H9 (cell line): ENCODE measurements around the gene XCR1. TPM values are rescaled to one million over a fixed set of nuclear protein-coding genes. Genes with fewer than 3 reads are reported as not detected.
A peak's percentile ranks its signal among the peaks of the same experiment; 100 is the strongest.

Source experiments
- DNase-seq: peaks from one replicate; pipeline ENCODE4 v3.0.0-alpha.2; 2017
- H2AFZ ChIP-seq: one replicate; pipeline ENCODE4 v1.6.1; 2013; ENCODE audit warnings: mild to moderate bottlenecking, low read length, control low read depth, moderate library complexity
- H2AK5ac ChIP-seq: 2 replicates; pipeline ENCODE4 v1.6.1; 2013; ENCODE audit warnings: low read length, control low read depth, mixed read lengths; ENCODE audit not compliant: insufficient read length
- H2BK120ac ChIP-seq: one replicate; pipeline ENCODE4 v1.6.1; 2013; ENCODE audit warnings: low read depth, mild to moderate bottlenecking, low read length, control low read depth, inconsistent platforms; ENCODE audit not compliant: poor library complexity, severe bottlenecking
- H2BK12ac ChIP-seq: 2 replicates; pipeline ENCODE4 v1.6.1; 2013; ENCODE audit warnings: low read length, control low read depth, mixed read lengths, low read depth; ENCODE audit not compliant: insufficient read length
- H2BK15ac ChIP-seq: 2 replicates; pipeline ENCODE4 v1.6.1; 2013; ENCODE audit warnings: low read depth, low read length, control low read depth
- H2BK20ac ChIP-seq: one replicate; pipeline ENCODE4 v1.6.1; 2013; ENCODE audit warnings: low read depth, mild to moderate bottlenecking, low read length, control low read depth, inconsistent platforms; ENCODE audit not compliant: poor library complexity, severe bottlenecking
- H2BK5ac ChIP-seq: 2 replicates; pipeline ENCODE4 v1.6.1; 2013; ENCODE audit warnings: low read length, control low read depth, mixed read lengths; ENCODE audit not compliant: insufficient read length
- H3K14ac ChIP-seq: 2 replicates; pipeline ENCODE4 v1.6.1; 2013; ENCODE audit warnings: low read length, control low read depth; ENCODE audit not compliant: insufficient read depth
- H3K18ac ChIP-seq: 2 replicates; pipeline ENCODE4 v1.6.1; 2013; ENCODE audit warnings: low read depth, mild to moderate bottlenecking, mixed read lengths, low read length, control low read depth; ENCODE audit not compliant: insufficient read length
- H3K23ac ChIP-seq: 2 replicates; pipeline ENCODE4 v1.6.1; 2013; ENCODE audit warnings: low read length, control low read depth, mixed read lengths, low read depth; ENCODE audit not compliant: insufficient read length
- H3K23me2 ChIP-seq: 2 replicates; pipeline ENCODE4 v1.6.1; 2013; ENCODE audit warnings: low read depth, mild to moderate bottlenecking, mixed read lengths, low read length, control low read depth; ENCODE audit not compliant: insufficient read length, poor library complexity, severe bottlenecking
- H3K27ac ChIP-seq: 2 replicates; pipeline ENCODE4 v1.5.1; 2013; ENCODE audit warnings: low read length, control low read depth, mixed read lengths, low read depth; ENCODE audit not compliant: insufficient read length
- H3K27me3 ChIP-seq: 2 replicates; pipeline ENCODE4 v1.6.1; 2013; ENCODE audit warnings: low read length, control low read depth, inconsistent platforms; ENCODE audit not compliant: insufficient read depth
- H3K4ac ChIP-seq: 2 replicates; pipeline ENCODE4 v1.6.1; 2013; ENCODE audit warnings: low read depth, mild to moderate bottlenecking, control low read depth, inconsistent platforms, low read length, moderate library complexity
- H3K4me1 ChIP-seq: 2 replicates; pipeline ENCODE4 v1.6.1; 2013; ENCODE audit warnings: low read length, control low read depth, inconsistent platforms; ENCODE audit not compliant: insufficient read depth
- H3K4me2 ChIP-seq: 2 replicates; pipeline ENCODE4 v1.6.1; 2013; ENCODE audit warnings: low read length, control low read depth, mixed read lengths; ENCODE audit not compliant: insufficient read length, insufficient read depth
- H3K56ac ChIP-seq: 2 replicates; pipeline ENCODE4 v1.6.1; 2013; ENCODE audit warnings: low read depth, mild to moderate bottlenecking, mixed read lengths, low read length, control low read depth; ENCODE audit not compliant: insufficient read length
- H3K79me1 ChIP-seq: 2 replicates; pipeline ENCODE4 v1.6.1; 2013; ENCODE audit warnings: low read depth, mild to moderate bottlenecking, moderate library complexity, low read length, control low read depth, inconsistent platforms; ENCODE audit not compliant: insufficient read depth, poor library complexity, severe bottlenecking
- H3K79me2 ChIP-seq: 2 replicates; pipeline ENCODE4 v1.6.1; 2013; ENCODE audit warnings: low read length, control low read depth, inconsistent platforms; ENCODE audit not compliant: insufficient read depth
- H3K9ac ChIP-seq: 2 replicates; pipeline ENCODE4 v1.6.1; 2013; ENCODE audit warnings: low read length, control low read depth, mixed read lengths; ENCODE audit not compliant: insufficient read length; ENCODE audit errors: extremely low read depth
- H3K9me3 ChIP-seq: one replicate; pipeline ENCODE4 v1.6.1; 2013; ENCODE audit warnings: low read depth, low read length, inconsistent platforms; ENCODE audit not compliant: control insufficient read depth
- H3T11ph ChIP-seq: one replicate; pipeline ENCODE4 v1.6.1; 2013; ENCODE audit warnings: mild to moderate bottlenecking, low read length, control low read depth, inconsistent platforms
- H4K20me1 ChIP-seq: one replicate; pipeline ENCODE4 v1.6.1; 2013; ENCODE audit not compliant: control insufficient read depth, insufficient read length, insufficient read depth
- H4K5ac ChIP-seq: 2 replicates; pipeline ENCODE4 v1.6.1; 2013; ENCODE audit warnings: low read depth, mild to moderate bottlenecking, mixed read lengths, low read length, control low read depth; ENCODE audit not compliant: insufficient read length
- H4K8ac ChIP-seq: replicated peaks from 2 replicates; pipeline ENCODE4 v1.6.1; 2013; ENCODE audit warnings: low read length, control low read depth, mixed read lengths, low read depth; ENCODE audit not compliant: insufficient read length
- H4K91ac ChIP-seq: 2 replicates; pipeline ENCODE4 v1.6.1; 2013; ENCODE audit warnings: low read depth, mild to moderate bottlenecking, moderate library complexity, mixed read lengths, low read length, control low read depth; ENCODE audit not compliant: insufficient read length
- H3K27ac Mint-ChIP-seq, 3 experiments: 2 replicates in 2 of 3; 3 replicates in 1 of 3; pipeline ENCODE4 v1.8.0; 2020 to 2021; ENCODE audit warnings: mixed read lengths in 3 of 3, mild to moderate bottlenecking in 1 of 3, moderate library complexity in 1 of 3
- H3K27me3 Mint-ChIP-seq: 2 replicates; pipeline ENCODE4 v1.8.0; 2021; ENCODE audit warnings: low read depth, mild to moderate bottlenecking, moderate library complexity, mixed read lengths
- H3K36me3 Mint-ChIP-seq, 3 experiments: 2 replicates in 2 of 3; 3 replicates in 1 of 3; pipeline ENCODE4 v1.8.0; 2020 to 2021; ENCODE audit warnings: low read depth in 3 of 3, mixed read lengths in 3 of 3; ENCODE audit not compliant: insufficient read depth in 1 of 3
- H3K4me1 Mint-ChIP-seq, 2 experiments: 2 replicates each; pipeline ENCODE4 v1.8.0; 2020; ENCODE audit warnings: mixed read lengths in 2 of 2
- H3K4me3 Mint-ChIP-seq, 2 experiments: 2 replicates in 1 of 2; 3 replicates in 1 of 2; pipeline ENCODE4 v1.8.0; 2020 to 2021; ENCODE audit warnings: mild to moderate bottlenecking in 2 of 2, mixed read lengths in 2 of 2, moderate library complexity in 1 of 2
- H3K9me3 Mint-ChIP-seq, 2 experiments: 2 replicates in 1 of 2; 3 replicates in 1 of 2; pipeline ENCODE4 v1.8.0; 2020; ENCODE audit warnings: mild to moderate bottlenecking in 2 of 2, mixed read lengths in 2 of 2, moderate library complexity in 1 of 2
- WGBS: extraction: QIAGEN DNeasy Blood & Tissue Kit; methylation state at CpG from one replicate; pipeline ENCODE4 v1.1.7; 2013; ENCODE audit warnings: missing lambda C conversion rate, low lambda C conversion rate, mixed read lengths; ENCODE audit not compliant: insufficient read length; ENCODE audit errors: extremely low coverage; 5-methylcytosine and 5-hydroxymethylcytosine counted together
- total RNA-seq: library from RNA; stranded (reverse); gene quantifications from 2 replicates; pipeline ENCODE4 v1.2.1, GENCODE V29; 2021
- TF ChIP-seq, protein P1 (sequence below): fragments of 200-600 bp; sonication (generic); conservative IDR thresholded peaks from 3 replicates; pipeline ENCODE4 v1.8.0; 2021; ENCODE audit warnings: antibody characterized with exemption, mild to moderate bottlenecking

XCR1 gene
- total RNA-seq, 1 experiment from 2014 or later = not detected

DNA sequence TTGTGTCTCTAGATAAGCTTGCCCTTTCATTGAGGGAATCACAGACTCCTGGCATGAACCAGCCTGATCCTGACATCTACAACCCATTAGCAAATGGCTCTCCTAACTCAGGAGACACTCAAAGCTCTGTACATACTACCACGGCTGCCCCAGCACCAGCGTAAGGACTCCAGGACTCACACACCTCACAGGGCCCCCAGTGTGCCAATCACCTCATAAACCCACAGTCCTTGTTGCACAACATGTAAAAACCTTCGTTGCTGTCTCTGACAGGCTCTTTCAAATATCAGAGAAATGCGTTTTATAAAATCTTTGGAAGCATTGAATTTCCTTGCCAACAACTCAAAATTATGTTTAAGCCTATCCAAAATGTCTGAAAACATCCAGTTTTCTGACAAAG, 38.9 kb downstream of the XCR1 start:
- H3K27me3 ChIP-seq = no peaks in the 10 kb centered on the region
- no peak overlapping the region for H2BK120ac ChIP-seq
- H2AK5ac ChIP-seq = no peak overlapping the region
- peaks cover 27 to 28% of the 10 kb centered on the region in 2 experiments for H3K4me1 Mint-ChIP-seq
- H3K56ac ChIP-seq = no peak overlapping the region
- TF ChIP-seq, protein P1, sequence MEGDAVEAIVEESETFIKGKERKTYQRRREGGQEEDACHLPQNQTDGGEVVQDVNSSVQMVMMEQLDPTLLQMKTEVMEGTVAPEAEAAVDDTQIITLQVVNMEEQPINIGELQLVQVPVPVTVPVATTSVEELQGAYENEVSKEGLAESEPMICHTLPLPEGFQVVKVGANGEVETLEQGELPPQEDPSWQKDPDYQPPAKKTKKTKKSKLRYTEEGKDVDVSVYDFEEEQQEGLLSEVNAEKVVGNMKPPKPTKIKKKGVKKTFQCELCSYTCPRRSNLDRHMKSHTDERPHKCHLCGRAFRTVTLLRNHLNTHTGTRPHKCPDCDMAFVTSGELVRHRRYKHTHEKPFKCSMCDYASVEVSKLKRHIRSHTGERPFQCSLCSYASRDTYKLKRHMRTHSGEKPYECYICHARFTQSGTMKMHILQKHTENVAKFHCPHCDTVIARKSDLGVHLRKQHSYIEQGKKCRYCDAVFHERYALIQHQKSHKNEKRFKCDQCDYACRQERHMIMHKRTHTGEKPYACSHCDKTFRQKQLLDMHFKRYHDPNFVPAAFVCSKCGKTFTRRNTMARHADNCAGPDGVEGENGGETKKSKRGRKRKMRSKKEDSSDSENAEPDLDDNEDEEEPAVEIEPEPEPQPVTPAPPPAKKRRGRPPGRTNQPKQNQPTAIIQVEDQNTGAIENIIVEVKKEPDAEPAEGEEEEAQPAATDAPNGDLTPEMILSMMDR = no peak
- H2BK15ac ChIP-seq = no peak overlapping the region
- H3K27me3 Mint-ChIP-seq = no peaks in the 10 kb centered on the region
- no peak overlapping the region for H2BK12ac ChIP-seq
- no peak overlapping the region for H3K23ac ChIP-seq
- DNase-seq = no peak
- H3K9ac ChIP-seq = no peak overlapping the region
- no peak overlapping the region for H3K14ac ChIP-seq
- H3K4me2 ChIP-seq = no peak overlapping the region
- no peaks in the 10 kb centered on the region for H3K9me3 ChIP-seq
- no peak overlapping the region for H2BK5ac ChIP-seq
- H4K8ac ChIP-seq = no peak overlapping the region
- no peak overlapping the region for H3K18ac ChIP-seq
- no CpG with 5 or more reads among the region's 4 CpGs for WGBS
- H3K4me1 ChIP-seq = peaks cover 13% of the 10 kb centered on the region; the same call in 1 of the 2 replicates
- no peak overlapping the region for H2AFZ ChIP-seq
- no peak overlapping the region for H3K27ac ChIP-seq
- H4K20me1 ChIP-seq = no peaks in the 10 kb centered on the region
- no peak overlapping the region for H2BK20ac ChIP-seq
- H3K79me2 ChIP-seq = peaks cover 2% of the 10 kb centered on the region; the same call in 1 of the 2 replicates
- H3K23me2 ChIP-seq = no peaks in the 10 kb centered on the region
- H3K79me1 ChIP-seq = peaks cover 6% of the 10 kb centered on the region
- peaks cover 6 to 20% (median 14%) of the 10 kb centered on the region in 3 experiments for H3K36me3 Mint-ChIP-seq
- H3K4me3 Mint-ChIP-seq = no peak overlapping the region
- H3K27ac Mint-ChIP-seq = peak overlapping the region in 2 of 3 experiments; percentile 1 to 32; a peak in 4 of 7 replicates
- H4K91ac ChIP-seq = no peak overlapping the region
- H3T11ph ChIP-seq = no peak overlapping the region
- no peak overlapping the region for H3K4ac ChIP-seq
- H4K5ac ChIP-seq = no peak overlapping the region
- H3K9me3 Mint-ChIP-seq = no peaks in the 10 kb centered on the region
